HepG2 (cell line): ENCODE data around the gene ZNF132. TPM values are rescaled to one million over a fixed set of nuclear protein-coding genes. Genes with fewer than 3 reads are reported as not detected.

Experiments used
- ARID2 ChIP-seq: sonication (generic); formaldehyde crosslinking; IDR thresholded peaks from 2 replicates; pipeline ENCODE4 v1.8.1; 2022; ENCODE audit warnings: mild to moderate bottlenecking, missing genetic modification reagents, borderline replicate concordance
- CENPX ChIP-seq: sonication (generic); formaldehyde crosslinking; IDR thresholded peaks from 2 replicates; pipeline ENCODE4 v1.9.0; 2021; ENCODE audit warnings: mild to moderate bottlenecking, missing genetic modification reagents, moderate library complexity
- LCORL ChIP-seq, 2 experiments: fragments of 450-650 bp in 1 of 2; sonication (generic) in 1 of 2; formaldehyde crosslinking in 1 of 2; IDR thresholded peaks; 2 replicates each; pipeline versions ENCODE4 v1.5.0 to v1.6.1; 2017 to 2020; ENCODE audit warnings: antibody characterized with exemption in 1 of 2, missing genetic modification reagents in 1 of 2
- MIER3 ChIP-seq: IDR thresholded peaks from 2 replicates; pipeline ENCODE4 v1.6.1; 2016; ENCODE audit warnings: missing compliant biosample characterization, borderline replicate concordance
- MTA1 ChIP-seq: sonication (generic); formaldehyde crosslinking; IDR thresholded peaks from 2 replicates; pipeline ENCODE4 v1.4.0; 2020; ENCODE audit warnings: missing genetic modification reagents, mild to moderate bottlenecking, borderline replicate concordance
- RXRA ChIP-seq: sonication (generic); formaldehyde crosslinking; IDR thresholded peaks from 2 replicates; pipeline ENCODE4 v1.5.1; 2020; ENCODE audit warnings: missing genetic modification reagents
- SIX1 ChIP-seq: sonication (generic); formaldehyde crosslinking; IDR thresholded peaks from 2 replicates; pipeline ENCODE4 v1.4.0; 2020; ENCODE audit warnings: missing genetic modification reagents, borderline replicate concordance
- SMYD3 ChIP-seq: sonication (generic); formaldehyde crosslinking; IDR thresholded peaks from 2 replicates; pipeline ENCODE4 v1.8.1; 2023; ENCODE audit warnings: mild to moderate bottlenecking, missing genetic modification reagents
- XRCC5 ChIP-seq: fragments of 200-400 bp; formaldehyde crosslinking; optimal IDR thresholded peaks from 2 replicates; pipeline ENCODE3; 2017; ENCODE audit warnings: mild to moderate bottlenecking, low read length
- ZNF629 ChIP-seq: sonication (generic); formaldehyde crosslinking; conservative IDR thresholded peaks from 2 replicates; pipeline ENCODE4 v1.5.0; 2020; ENCODE audit warnings: missing genetic modification reagents
- ZNF792 ChIP-seq: IDR thresholded peaks from 2 replicates; pipeline ENCODE4 v1.6.1; 2016
- ZNF879 ChIP-seq: sonication (generic); formaldehyde crosslinking; IDR thresholded peaks from 2 replicates; pipeline ENCODE4 v1.8.1; 2023; ENCODE audit warnings: missing genetic modification reagents
- polyA plus RNA-seq, 8 experiments: library from polyadenylated mRNA; depleted of rRNA in 3 of 8; stranded (reverse) in 7 of 8; unstranded in 1 of 8; fragments of >200 nt; fragmentation: Illumina TruSeq in 4 of 8; extraction: Trizol in 4 of 8; gene quantifications; 2 replicates each; pipeline versions ENCODE4 v1.2.1 to v1.2.3, GENCODE V29; 2011 to 2016; ENCODE audit warnings: low read depth in 4 of 8, missing spikeins in 1 of 8, mixed read lengths in 1 of 8; ENCODE audit not compliant: insufficient read depth in 1 of 8
- total RNA-seq, 5 experiments: library from RNA; depleted of rRNA; stranded (reverse); fragments of >200 nt; fragmentation: Illumina TruSeq; extraction: Trizol; gene quantifications; 2 replicates each; pipeline ENCODE4 v1.2.3, GENCODE V29; 2016; ENCODE audit warnings: low read depth in 1 of 5
- TF ChIP-seq, protein P1 (sequence below): sonication (generic); formaldehyde crosslinking; IDR thresholded peaks from 2 replicates; pipeline ENCODE4 v1.4.0; 2020; ENCODE audit warnings: mild to moderate bottlenecking, missing genetic modification reagents
- TF ChIP-seq, protein P2 (sequence below): sonication (generic); formaldehyde crosslinking; IDR thresholded peaks from 2 replicates; pipeline ENCODE4 v1.4.0; 2020; ENCODE audit warnings: missing genetic modification reagents, borderline replicate concordance
- TF ChIP-seq, protein P3 (sequence below): sonication (generic); formaldehyde crosslinking; IDR thresholded peaks from 2 replicates; pipeline ENCODE4 v1.4.0; 2020; ENCODE audit warnings: missing genetic modification reagents, low read depth, mild to moderate bottlenecking, borderline replicate concordance
- TF ChIP-seq, protein P4 (sequence below): sonication (generic); formaldehyde crosslinking; IDR thresholded peaks from 2 replicates; pipeline ENCODE4 v1.5.0; 2020; ENCODE audit warnings: mild to moderate bottlenecking, missing genetic modification reagents, moderate library complexity

ZNF132 gene
- total and polyA plus RNA-seq, 2 of the 13 experiments (the other 11 are each of a cell fraction or from before 2014, with no cell fraction given) = not detected

DNA sequence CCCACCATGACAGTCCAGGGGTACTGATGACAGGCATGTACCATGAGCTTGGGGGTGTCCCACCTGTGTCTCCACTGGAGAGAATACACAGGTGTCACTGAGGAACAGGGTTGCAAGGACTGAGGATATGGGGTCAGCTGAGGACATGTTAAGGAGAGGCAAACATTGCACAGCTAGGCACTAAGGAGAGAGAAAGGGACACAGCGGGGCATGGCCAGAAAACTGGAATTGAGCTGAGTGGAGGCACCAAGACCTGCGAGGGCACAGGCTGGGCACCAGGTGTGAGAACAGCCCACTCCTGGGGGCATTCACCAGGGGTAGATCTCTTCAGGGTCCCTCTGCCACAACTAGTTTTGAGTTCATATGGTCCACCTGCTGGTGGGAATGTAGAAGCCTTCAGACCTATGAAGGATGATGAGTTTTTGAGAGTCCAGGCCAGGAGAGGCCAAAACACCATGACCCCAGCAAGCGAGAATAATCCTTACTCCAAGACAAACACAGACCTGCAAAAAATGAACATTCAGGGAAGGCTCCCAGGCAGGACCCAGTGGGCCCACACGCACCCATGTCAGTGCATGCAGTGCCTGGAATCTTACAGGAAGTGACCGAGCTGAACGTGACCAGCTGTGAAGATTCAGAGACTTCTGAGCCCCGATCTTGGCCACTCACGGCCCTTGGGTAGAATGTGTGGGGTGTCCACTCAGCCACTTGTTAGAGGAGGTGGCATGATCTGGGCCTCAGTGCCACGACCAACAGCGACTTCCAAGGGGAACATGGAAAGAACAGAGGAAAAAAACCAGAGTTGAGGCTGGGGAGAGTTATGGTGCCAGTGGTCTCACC lies 32.9 kb downstream of the ZNF132 start (continued):
- TF ChIP-seq, protein P1, sequence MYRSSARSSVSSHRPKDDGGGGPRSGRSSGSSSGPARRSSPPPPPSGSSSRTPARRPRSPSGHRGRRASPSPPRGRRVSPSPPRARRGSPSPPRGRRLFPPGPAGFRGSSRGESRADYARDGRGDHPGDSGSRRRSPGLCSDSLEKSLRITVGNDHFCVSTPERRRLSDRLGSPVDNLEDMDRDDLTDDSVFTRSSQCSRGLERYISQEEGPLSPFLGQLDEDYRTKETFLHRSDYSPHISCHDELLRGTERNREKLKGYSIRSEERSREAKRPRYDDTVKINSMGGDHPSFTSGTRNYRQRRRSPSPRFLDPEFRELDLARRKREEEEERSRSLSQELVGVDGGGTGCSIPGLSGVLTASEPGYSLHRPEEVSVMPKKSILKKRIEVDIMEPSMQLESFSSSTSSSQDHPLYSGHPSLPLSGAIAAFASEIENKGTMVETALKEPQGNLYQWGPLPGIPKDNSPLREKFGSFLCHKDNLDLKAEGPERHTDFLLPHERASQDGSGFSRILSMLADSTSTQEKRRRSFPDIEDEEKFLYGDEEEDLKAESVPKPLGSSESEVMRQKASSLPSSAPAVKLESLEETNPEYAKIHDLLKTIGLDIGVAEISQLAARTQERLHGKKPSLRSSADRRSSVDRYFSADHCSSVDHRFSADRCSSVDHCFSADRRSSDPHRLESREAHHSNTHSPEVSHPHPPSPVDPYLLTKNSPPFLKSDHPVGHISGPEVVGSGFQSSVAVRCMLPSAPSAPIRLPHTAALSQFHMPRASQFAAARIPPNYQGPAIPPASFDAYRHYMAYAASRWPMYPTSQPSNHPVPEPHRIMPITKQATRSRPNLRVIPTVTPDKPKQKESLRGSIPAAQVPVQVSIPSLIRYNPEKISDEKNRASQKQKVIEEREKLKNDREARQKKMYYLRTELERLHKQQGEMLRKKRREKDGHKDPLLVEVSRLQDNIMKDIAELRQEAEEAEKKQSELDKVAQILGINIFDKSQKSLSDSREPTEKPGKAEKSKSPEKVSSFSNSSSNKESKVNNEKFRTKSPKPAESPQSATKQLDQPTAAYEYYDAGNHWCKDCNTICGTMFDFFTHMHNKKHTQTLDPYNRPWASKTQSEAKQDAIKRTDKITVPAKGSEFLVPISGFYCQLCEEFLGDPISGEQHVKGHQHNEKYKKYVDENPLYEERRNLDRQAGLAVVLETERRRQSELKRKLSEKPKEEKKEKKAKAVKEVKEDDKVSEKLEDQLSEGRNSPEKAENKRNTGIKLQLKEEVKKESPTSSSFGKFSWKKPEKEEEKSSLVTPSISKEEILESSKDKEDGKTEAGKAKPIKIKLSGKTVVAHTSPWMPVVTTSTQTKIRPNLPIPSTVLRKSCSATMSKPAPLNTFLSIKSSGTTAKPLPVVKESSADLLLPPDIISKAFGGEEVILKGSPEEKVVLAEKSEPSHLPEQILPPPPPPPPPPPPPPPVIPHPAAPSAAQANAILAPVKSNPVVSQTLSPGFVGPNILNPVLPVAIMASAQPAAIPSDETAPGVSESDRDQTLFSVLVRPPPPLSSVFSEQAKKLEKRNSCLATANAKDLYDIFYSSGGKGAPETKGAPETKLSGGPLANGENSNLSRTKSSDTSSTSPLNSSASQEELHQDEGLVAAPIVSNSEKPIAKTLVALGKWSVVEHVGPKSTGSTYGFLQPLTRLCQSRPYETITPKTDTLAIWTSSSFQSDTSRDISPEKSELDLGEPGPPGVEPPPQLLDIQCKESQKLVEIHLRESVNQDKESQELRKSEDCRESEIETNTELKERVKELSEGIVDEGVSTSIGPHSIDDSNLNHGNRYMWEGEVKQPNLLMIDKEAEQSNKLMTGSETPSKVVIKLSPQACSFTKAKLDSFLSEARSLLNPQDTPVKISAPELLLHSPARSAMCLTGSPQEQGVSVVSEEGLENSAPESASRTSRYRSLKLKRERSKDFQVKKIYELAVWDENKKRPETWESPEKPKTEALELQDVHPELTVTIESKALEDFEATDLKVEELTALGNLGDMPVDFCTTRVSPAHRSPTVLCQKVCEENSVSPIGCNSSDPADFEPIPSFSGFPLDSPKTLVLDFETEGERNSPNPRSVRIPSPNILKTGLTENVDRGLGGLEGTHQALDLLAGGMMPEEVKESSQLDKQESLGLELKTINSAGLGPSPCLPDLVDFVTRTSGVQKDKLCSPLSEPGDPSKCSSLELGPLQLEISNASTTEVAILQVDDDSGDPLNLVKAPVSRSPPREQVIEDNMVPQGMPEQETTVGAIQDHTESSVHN = 0 out of 2 replicates have a peak, but pooled peaks have one; percentile 36
- TF ChIP-seq, protein P2, sequence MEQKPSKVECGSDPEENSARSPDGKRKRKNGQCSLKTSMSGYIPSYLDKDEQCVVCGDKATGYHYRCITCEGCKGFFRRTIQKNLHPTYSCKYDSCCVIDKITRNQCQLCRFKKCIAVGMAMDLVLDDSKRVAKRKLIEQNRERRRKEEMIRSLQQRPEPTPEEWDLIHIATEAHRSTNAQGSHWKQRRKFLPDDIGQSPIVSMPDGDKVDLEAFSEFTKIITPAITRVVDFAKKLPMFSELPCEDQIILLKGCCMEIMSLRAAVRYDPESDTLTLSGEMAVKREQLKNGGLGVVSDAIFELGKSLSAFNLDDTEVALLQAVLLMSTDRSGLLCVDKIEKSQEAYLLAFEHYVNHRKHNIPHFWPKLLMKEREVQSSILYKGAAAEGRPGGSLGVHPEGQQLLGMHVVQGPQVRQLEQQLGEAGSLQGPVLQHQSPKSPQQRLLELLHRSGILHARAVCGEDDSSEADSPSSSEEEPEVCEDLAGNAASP = peak; percentile 92; the same call in 1 of the 2 replicates
- TF ChIP-seq, protein P3, sequence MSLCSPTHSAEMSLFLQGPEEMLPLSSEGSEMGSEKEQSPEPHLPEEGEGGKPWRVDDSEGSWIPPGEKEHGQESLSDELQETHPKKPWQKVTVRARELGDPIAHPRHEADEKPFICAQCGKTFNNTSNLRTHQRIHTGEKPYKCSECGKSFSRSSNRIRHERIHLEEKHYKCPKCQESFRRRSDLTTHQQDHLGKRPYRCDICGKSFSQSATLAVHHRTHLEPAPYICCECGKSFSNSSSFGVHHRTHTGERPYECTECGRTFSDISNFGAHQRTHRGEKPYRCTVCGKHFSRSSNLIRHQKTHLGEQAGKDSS (CRISPR knock-in tag) = 0 out of 2 replicates have a peak, but pooled peaks have one; percentile 39
- TF ChIP-seq XRCC5 = peak; percentile 37
- no peak for TF ChIP-seq ZNF629 (CRISPR knock-in tag)
- TF ChIP-seq CENPX (CRISPR knock-in tag) = no peak
- TF ChIP-seq LCORL (IDR thresholded peaks at IDR 0.05) = no peak
- TF ChIP-seq LCORL (CRISPR knock-in tag; IDR thresholded peaks at IDR 0.05) = no peak
- 0 out of 2 replicates have a peak, but pooled peaks have one; percentile 46 for TF ChIP-seq ARID2 (CRISPR knock-in tag)
- TF ChIP-seq MIER3 (CRISPR knock-in tag) = 0 out of 2 replicates have a peak, but pooled peaks have one; percentile 25
- TF ChIP-seq ZNF879 (CRISPR knock-in tag) = no peak
- 0 out of 2 replicates have a peak, but pooled peaks have one; percentile 62 for TF ChIP-seq SMYD3 (CRISPR knock-in tag)
- TF ChIP-seq MTA1 = 0 out of 2 replicates have a peak, but pooled peaks have one; percentile 5
- no peak for TF ChIP-seq SIX1 (CRISPR knock-in tag)
- TF ChIP-seq, protein P4, sequence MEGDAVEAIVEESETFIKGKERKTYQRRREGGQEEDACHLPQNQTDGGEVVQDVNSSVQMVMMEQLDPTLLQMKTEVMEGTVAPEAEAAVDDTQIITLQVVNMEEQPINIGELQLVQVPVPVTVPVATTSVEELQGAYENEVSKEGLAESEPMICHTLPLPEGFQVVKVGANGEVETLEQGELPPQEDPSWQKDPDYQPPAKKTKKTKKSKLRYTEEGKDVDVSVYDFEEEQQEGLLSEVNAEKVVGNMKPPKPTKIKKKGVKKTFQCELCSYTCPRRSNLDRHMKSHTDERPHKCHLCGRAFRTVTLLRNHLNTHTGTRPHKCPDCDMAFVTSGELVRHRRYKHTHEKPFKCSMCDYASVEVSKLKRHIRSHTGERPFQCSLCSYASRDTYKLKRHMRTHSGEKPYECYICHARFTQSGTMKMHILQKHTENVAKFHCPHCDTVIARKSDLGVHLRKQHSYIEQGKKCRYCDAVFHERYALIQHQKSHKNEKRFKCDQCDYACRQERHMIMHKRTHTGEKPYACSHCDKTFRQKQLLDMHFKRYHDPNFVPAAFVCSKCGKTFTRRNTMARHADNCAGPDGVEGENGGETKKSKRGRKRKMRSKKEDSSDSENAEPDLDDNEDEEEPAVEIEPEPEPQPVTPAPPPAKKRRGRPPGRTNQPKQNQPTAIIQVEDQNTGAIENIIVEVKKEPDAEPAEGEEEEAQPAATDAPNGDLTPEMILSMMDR (CRISPR knock-in tag) = peak; percentile 68
- peak; percentile 54 for TF ChIP-seq RXRA (CRISPR knock-in tag)
- no peak for TF ChIP-seq ZNF792 (CRISPR knock-in tag)
